GM18517 (cell line): ENCODE measurements around the gene UVSSA.
"Not testable (repeated sequence)": the region's sequence is repeated elsewhere in the genome, so short reads cannot be mapped to it uniquely, and the experiment has no call there.

Experiments
- ATAC-seq: cut with Tn5 transposase; IDR thresholded peaks from one replicate; pipeline ENCODE4 v1.9.1; 2021; ENCODE audit warnings: mild to moderate bottlenecking, moderate library complexity; ENCODE audit not compliant: unreplicated experiment

UVSSA gene

GRCh38 chr4:1385373-1386340 is 38.6 kb downstream of the UVSSA start:
- ATAC-seq, result no peak

DNA sequence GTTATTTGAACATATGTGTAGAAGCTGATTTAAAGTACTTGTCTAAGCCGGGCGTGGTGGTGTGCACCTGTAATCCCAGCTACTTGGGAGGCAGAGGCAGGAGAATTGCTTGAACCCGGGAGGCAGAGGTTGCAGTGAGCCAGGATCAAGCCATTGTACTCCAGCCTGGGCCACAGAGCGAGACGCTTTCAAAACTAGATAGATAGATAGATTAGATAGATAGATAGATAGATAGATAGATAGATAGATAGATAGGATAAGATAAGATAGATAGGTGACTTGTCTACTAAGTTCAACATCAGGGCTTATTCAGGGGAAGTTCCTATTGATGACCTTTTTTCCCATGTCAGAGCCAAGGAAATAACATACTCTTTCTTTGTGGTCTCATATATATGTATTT is 46.4 kb downstream of the UVSSA start:
- ATAC-seq, result not testable (repeated sequence)

DNA sequence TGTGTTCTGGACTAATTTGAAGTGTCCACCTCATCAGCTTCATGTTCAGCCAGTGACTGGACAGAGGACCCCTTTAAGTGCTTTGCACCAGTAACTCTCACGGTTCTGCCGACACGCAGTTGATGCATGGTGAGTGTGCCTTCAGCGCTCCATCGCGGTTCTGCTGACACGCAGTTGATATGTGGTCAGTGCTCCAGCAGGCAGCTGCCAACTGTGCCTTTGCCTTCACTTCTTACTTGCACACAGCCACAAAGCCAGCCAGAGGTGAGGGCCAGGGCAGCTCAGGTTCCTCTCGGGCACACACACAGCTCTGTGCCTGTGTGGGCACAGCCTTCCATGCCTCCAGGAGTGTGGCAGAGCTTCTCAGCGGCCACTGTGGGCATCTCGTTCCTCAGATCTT is 46.9 kb downstream of the UVSSA start:
- no peak for ATAC-seq

DNA sequence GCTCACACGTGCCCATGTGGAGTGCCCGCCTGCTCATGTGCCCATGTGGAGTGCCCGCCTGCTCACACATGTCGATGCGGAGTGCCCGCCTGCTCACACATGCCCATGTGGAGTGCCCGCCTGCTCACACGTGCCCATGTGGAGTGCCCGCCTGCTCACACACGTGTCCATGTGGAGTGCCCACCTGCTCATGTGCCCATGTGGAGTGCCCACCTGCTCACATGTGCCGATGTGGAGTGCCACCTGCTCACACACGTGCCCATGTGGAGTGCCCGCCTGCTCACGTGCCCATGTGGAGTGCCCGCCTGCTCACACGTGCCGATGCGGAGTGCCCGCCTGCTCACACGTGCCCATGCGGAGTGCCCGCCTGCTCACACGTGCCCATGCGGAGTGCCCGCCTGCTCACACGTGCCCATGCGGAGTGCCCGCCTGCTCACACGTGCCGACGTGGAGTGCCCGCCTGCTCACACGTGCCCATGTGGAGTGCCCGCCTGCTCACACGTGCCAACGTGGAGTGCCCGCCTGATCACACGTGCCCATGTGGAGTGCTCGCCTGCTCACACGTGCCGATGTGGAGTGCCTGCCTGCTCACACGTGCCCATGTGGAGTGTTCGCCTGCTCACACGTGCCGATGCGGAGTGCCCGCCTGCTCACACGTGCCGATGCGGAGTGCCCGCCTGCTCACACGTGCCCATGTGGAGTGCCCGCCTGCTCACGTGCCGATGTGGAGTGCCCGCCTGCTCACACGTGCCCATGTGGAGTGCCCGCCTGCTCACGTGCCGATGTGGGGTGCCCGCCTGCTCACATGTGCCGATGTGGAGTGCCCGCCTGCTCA is 47.8 kb downstream of the UVSSA start:
- not testable (repeated sequence) for ATAC-seq

GRCh38 chr4:1395389-1395820 is 48.4 kb downstream of the UVSSA start:
- ATAC-seq, result not testable (repeated sequence)

DNA sequence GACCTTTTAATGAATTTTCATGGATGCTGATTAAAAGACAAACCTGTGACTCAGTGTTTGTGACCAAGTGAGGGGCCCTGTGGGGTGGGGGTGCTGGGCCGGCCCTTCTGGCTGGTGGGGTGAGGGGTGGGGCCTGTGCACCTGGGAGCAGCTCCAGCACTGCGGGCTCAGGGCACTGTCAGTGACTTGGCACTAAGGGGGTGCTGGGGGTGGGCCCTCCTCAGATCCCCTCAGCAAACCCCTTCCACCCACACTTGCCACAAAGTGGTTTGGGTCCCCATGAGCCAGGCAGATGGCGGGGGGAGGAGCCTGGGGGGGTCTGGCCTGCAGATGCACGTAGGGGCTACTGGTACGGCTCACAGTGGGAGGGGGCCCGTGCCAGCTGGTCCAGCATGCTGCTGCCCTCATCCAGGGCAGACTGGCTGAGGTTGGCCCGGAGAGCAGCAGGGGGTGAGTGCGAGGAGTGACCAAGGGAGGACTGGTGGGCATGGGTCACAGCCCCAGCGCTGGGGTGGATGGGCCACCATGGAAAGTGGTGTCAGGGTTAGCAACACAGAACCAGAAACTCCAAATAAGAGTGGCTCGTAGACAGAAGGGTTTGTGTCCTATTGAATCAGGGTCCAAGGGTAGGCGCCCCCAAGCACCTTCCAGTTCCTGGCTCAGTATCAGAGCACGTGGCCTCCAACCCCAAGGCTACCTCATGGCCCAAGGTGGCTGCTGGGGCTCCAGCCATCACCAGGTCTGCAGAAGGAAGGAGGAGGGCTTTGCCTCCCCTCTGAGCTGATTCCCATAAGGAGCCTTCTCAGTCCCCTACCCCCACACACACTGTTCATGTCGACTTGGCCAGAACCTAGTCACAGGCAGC is 49.2 kb downstream of the UVSSA start:
- no peak for ATAC-seq

- no peak for ATAC-seq
Measured at GRCh38 chr4:1396806-1397455, 49.9 kb downstream of the UVSSA start.

GRCh38 chr4:1398681-1399507 is 51.9 kb downstream of the UVSSA start:
- no peak for ATAC-seq

GRCh38 chr4:1399508-1400190 is 52.6 kb downstream of the UVSSA start:
- ATAC-seq, result no peak

DNA sequence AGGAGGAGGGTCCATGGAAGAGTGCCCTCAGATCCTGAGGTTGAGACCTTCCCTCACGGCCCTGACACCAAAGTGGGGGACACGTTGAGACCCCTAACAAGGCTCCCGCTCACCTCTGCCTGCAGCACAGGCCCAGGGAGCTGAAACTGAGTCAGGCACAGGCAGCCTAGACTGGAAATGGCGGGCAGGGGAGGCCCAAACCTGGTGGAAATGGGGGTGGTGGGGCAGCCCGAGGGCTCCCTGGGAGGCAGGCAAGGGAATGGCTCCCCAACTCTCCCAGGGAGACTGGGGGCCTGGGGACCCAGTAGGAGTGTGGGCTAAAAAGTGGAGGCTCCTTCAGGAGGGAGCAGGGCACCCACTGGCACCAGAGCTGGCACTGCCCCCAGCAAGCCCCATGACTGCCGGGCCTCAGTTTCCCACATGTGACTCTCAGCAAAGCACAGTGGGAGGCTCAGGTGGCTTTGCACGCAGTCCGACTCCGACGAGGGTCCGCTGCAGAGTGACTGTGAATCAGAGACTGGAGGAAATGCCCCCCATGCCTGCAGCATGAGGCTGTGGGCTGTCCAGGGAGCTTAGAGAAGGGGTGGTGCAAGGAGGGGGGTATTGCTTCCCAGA is 53.3 kb downstream of the UVSSA start:
- ATAC-seq, result no peak

DNA sequence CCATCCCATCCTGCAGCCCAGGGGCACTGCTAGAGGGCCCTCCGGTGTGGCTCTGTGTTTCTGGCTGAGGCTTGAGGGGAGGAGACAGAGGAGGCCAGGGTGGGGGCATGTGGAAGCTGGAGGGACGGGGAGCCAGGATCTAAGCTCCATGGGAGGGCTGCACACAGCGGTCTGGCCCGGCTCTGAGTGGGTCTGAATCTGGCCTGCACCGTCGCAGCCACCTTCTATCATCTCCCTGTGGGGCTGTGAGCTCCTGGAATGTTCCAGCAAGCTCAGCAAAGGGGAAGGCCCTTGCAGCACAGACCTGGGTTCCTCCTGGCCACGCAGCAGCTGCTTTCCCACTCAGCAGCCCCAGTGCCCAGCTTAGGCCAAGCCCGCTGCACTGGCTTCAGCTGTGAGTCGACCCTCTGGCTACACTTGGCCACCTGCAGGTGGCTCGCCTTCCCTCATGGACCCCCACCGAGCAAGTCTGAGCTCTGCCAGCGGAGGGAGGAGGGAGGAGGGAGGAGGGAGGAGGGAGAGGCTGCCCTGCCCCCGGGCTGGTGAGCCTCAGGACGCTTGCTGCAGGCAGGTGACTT is 53.9 kb downstream of the UVSSA start:
- no peak for ATAC-seq

- ATAC-seq, result no peak
Measured at GRCh38 chr4:1401409-1402020, 54.5 kb downstream of the UVSSA start.

GRCh38 chr4:1402021-1402515 is 55.1 kb downstream of the UVSSA start:
- ATAC-seq, result no peak

GRCh38 chr4:1402516-1403091 is 55.6 kb downstream of the UVSSA start:
- ATAC-seq, result no peak

DNA sequence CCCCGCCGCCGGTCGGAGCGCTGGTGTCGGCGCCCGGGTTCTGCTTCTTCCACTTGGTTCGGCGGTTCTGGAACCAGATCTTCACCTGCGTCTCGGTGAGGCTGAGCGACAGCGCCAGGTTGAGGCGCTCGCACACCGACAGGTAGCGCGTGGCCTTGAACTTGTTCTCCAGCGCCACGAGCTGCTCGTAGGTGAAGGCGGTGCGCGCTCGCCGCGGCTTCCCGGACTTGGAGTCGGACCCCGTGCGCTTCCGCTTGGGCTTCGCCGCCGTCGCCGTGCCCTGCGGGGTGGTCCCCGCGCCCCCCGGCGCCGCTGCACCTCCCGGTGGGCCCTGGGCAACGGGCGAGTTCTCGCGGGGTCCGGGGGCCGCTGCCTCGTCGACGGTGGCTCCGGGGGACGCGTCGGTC is 56.2 kb downstream of the UVSSA start:
- ATAC-seq, result no peak

- ATAC-seq, result no peak
Measured at GRCh38 chr4:1403591-1404572, 56.9 kb downstream of the UVSSA start.
